Measurements from ENCODE around the gene PIANP. TPM values are rescaled to one million over a fixed set of nuclear protein-coding genes. Genes with fewer than 3 reads are reported as not detected.

PIANP gene
- total RNA-seq, 1 donor from 2014 or later = 3.2 TPM

DNA sequence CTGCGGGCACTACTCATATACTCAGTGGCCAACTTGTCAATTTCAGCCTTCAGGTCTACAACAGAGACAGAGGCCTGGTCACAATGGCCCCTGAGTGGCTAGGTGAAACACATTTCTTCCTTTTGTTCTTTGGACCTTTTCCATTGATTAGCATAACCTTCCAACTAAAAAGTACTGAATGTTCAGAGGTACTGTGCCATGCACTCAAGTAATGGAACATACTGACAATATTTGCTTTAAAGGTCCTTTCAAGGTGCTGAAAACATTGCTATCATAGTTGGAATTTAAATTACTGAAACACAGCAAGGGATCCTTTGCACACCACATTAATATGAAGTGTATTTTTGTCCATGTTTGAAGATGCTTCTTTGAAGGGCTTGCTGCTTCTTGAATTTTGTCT, 47.3 kb downstream of the PIANP start:
- TF ChIP-seq, protein P1, sequence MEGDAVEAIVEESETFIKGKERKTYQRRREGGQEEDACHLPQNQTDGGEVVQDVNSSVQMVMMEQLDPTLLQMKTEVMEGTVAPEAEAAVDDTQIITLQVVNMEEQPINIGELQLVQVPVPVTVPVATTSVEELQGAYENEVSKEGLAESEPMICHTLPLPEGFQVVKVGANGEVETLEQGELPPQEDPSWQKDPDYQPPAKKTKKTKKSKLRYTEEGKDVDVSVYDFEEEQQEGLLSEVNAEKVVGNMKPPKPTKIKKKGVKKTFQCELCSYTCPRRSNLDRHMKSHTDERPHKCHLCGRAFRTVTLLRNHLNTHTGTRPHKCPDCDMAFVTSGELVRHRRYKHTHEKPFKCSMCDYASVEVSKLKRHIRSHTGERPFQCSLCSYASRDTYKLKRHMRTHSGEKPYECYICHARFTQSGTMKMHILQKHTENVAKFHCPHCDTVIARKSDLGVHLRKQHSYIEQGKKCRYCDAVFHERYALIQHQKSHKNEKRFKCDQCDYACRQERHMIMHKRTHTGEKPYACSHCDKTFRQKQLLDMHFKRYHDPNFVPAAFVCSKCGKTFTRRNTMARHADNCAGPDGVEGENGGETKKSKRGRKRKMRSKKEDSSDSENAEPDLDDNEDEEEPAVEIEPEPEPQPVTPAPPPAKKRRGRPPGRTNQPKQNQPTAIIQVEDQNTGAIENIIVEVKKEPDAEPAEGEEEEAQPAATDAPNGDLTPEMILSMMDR (IDR thresholded peaks at IDR 0.05) = no peak
- no peaks in the 10 kb centered on the region for H3K9me3 Mint-ChIP-seq (ENCODE audit: low read depth)
- H3K27ac Mint-ChIP-seq (ENCODE audit: unreplicated experiment) = no peak overlapping the region
- no peaks in the 10 kb centered on the region for H3K27me3 Mint-ChIP-seq (ENCODE audit: low read depth)
- no peak overlapping the region for H3K4me3 Mint-ChIP-seq (ENCODE audit: unreplicated experiment)
- H3K36me3 Mint-ChIP-seq (ENCODE audit: low read depth) = peaks cover 35% of the 10 kb centered on the region
- H3K4me1 Mint-ChIP-seq (ENCODE audit: low read depth) = no peaks in the 10 kb centered on the region
- DNase-seq (ENCODE audit: low spot score) = no peak

DNA sequence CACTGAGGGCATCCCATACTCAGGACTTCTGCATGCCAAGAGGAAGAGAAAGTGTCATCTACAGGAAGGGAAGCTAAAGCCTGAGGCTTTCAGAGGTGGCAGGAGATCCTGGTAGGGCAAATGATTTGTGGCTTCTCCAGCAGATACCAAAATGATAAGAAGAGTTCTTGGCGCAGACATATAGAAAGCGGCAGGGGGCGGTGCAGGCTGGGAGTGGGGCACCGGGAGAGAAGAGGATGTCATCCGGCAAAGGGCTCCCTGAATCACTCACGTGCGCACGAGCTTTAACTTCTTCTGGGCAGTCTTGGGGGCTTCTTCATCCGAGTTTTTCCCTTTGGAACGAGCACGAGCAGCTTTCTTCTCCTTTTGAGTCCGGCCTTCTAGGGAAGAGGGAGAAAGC, 48.2 kb downstream of the PIANP start:
- Mint-ChIP-seq H3K27ac (ENCODE audit: unreplicated experiment) (no peak overlapping the region), H3K9me3 (ENCODE audit: low read depth) (no peaks in the 10 kb centered on the region), H3K4me1 (ENCODE audit: low read depth) (no peaks in the 10 kb centered on the region), H3K36me3 (ENCODE audit: low read depth) (peaks cover 37% of the 10 kb centered on the region), H3K27me3 (ENCODE audit: low read depth) (no peaks in the 10 kb centered on the region), H3K4me3 (ENCODE audit: unreplicated experiment) (no peak overlapping the region)
- DNase-seq (ENCODE audit: low spot score) = no peak
- TF ChIP-seq, protein P1 (IDR thresholded peaks at IDR 0.05) = no peak

DNA sequence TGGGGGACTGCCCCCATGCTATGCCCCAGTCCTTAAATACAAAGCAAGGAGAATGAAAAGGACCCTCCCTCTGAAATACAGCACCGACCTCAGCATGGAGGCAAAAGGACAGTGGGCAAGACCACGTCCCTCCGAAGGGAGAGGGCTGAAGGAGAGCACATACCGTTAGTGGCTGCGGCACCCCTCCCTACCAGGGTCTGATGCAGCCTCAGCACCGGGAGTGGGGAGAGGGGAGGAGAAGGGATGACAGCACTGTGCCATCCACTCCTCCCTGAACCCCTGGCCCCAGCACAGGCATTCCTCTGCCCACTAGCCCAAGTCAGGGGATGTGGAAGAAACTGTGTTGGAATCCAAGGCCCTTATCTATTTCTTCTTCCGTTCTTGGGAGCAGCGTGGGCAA, 49.8 kb downstream of the PIANP start:
- H3K27ac Mint-ChIP-seq (ENCODE audit: unreplicated experiment) = no peak overlapping the region
- H3K9me3 Mint-ChIP-seq (ENCODE audit: low read depth) = no peaks in the 10 kb centered on the region
- no peaks in the 10 kb centered on the region for H3K27me3 Mint-ChIP-seq (ENCODE audit: low read depth)
- DNase-seq (ENCODE audit: low spot score) = no peak
- no peaks in the 10 kb centered on the region for H3K4me1 Mint-ChIP-seq (ENCODE audit: low read depth)
- peaks cover 41% of the 10 kb centered on the region for H3K36me3 Mint-ChIP-seq (ENCODE audit: low read depth)
- H3K4me3 Mint-ChIP-seq (ENCODE audit: unreplicated experiment) = no peak overlapping the region
- TF ChIP-seq, protein P1 (IDR thresholded peaks at IDR 0.05) = no peak

DNA sequence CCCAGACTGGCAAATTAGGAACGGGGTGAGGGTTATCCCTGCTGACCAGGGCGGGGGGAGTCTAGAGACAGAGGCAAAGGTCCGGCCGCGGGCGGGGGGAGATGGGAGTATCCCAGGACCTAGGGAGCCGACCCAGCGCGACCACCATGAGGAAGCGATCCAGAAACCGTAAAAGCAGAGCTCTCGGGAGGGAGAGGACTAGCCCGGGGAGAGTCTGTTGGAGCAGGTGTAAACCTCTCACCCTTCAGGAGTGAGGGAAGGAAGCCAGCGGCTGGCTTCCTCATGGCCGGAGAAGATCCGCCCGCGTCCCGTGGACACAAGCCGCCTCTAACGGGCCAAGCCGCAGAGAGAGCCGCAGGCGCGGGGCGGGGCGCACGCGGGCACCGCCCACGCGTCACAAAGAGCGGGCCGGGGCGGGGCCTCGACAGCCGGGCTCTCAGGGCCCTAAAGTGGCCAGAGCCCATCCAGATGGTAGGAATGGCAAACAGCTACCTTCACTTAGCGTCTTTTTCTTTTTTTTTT, 53.5 kb downstream of the PIANP start, which contains the start of gene ACRBP:
Gene ACRBP (minus strand): TSS at position 350 of the 522 bp plus-strand sequence. CDS start 66 bp downstream, at position 284.
- peak within 1 kb of the TSS; percentile 60 for H3K4me3 Mint-ChIP-seq (ENCODE audit: unreplicated experiment)
- no peak for DNase-seq (ENCODE audit: low spot score)
- TF ChIP-seq, protein P1 (IDR thresholded peaks at IDR 0.05) = no peak
- peaks cover 28% of the 10 kb centered on the region for H3K36me3 Mint-ChIP-seq (ENCODE audit: low read depth)
- peaks cover 2% of the 10 kb centered on the region for H3K27me3 Mint-ChIP-seq (ENCODE audit: low read depth)
- H3K4me1 Mint-ChIP-seq (ENCODE audit: low read depth) = no peaks in the 10 kb centered on the region
- H3K27ac Mint-ChIP-seq (ENCODE audit: unreplicated experiment) = peak within 1 kb of the TSS; percentile 22
- peaks cover 10% of the 10 kb centered on the region for H3K9me3 Mint-ChIP-seq (ENCODE audit: low read depth)

DNA sequence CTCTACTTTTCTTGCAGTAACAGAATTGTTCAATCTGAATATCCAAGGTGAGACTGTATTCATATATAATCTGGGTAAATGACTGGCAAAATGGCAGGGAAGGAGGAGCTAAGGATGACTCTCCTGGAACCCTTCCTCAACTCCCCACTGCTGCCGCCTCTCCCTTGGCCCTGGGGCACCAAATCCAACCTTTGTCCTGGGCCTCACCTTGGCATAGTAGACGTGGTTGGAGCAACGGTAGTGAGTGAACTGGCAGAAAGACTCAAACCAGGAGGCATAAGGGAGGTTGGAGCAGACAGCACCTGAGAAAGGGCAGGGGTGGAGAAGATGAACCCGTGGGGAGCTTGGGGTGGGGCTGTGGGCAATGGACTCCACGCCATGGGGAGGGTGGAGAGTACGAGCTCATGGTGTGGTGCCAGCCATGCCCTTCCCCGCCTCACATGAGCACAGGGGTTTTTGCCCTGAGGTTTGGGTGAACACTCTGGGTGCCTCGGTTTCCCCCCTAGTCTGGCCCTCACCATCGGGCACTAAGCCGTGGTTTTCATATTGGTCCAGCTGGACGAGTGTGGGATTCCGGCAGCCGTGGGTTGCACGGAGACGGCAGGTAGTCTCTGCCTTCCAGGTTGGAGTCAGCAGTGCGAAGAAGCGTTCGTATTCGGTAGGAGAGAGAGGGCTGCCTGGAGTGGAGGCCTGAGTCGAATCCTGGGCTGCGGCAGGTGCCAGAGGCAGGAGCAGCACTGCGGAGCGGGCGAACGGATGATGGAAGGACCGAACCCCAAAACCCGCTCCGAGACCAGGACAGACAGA, 54.1 kb downstream of the PIANP start:
- peak overlapping the region; percentile 22 for H3K27ac Mint-ChIP-seq (ENCODE audit: unreplicated experiment)
- TF ChIP-seq, protein P1 (IDR thresholded peaks at IDR 0.05) = no peak
- peaks cover 10% of the 10 kb centered on the region for H3K9me3 Mint-ChIP-seq (ENCODE audit: low read depth)
- DNase-seq (ENCODE audit: low spot score) = no peak
- H3K4me1 Mint-ChIP-seq (ENCODE audit: low read depth) = no peaks in the 10 kb centered on the region
- H3K4me3 Mint-ChIP-seq (ENCODE audit: unreplicated experiment) = peak overlapping the region; percentile 60
- H3K27me3 Mint-ChIP-seq (ENCODE audit: low read depth) = peaks cover 5% of the 10 kb centered on the region
- peaks cover 28% of the 10 kb centered on the region for H3K36me3 Mint-ChIP-seq (ENCODE audit: low read depth)
